IMR-90 (cell line): ENCODE results near the gene PARD3. TPM values are rescaled to one million over a fixed set of nuclear protein-coding genes. Genes with fewer than 3 reads are reported as not detected.

Experiments
- ATAC-seq: fragments of 200-7000 bp; cut with Tn5 transposase; 2 replicates; pipeline ENCODE4 v1.9.1; 2020; ENCODE audit warnings: low read depth, mild to moderate bottlenecking, moderate library complexity
- BruUV-seq: library from RNA; stranded (reverse); fragments of 400-500 nt; replicated peaks from 2 replicates; lab custom pipeline; 2021; lab: Mats Ljungman, UMichigan
- CTCF ChIA-PET: fragments of 300-600 bp; formaldehyde crosslinking; extraction: SDS; loops from one replicate; lab custom pipeline; 2021; ENCODE audit warnings: antibody characterized with exemption; lab: Yijun Ruan, JAX
- POLR2A ChIA-PET: fragments of 300-600 bp; sonication (Branson Sonifier 250); formaldehyde crosslinking; loops from one replicate; lab custom pipeline; 2022; ENCODE audit warnings: antibody characterized with exemption; ENCODE audit not compliant: unreplicated experiment; lab: Charles Lee
- DNase-seq: peaks from one replicate; pipeline ENCODE4 v3.0.0; 2013
- H2AFZ ChIP-seq: replicated peaks from 2 replicates; pipeline ENCODE3; 2013; ENCODE audit warnings: low read length, mild to moderate bottlenecking; ENCODE audit not compliant: poor library complexity
- H2AK5ac ChIP-seq: 2 replicates; pipeline ENCODE4 v1.6.1; 2013; ENCODE audit warnings: low read depth, low read length, inconsistent platforms
- H2AK9ac ChIP-seq: replicated peaks from 2 replicates; pipeline ENCODE3; 2013; ENCODE audit warnings: mild to moderate bottlenecking, low read depth, low read length, moderate library complexity; ENCODE audit not compliant: poor library complexity
- H2BK120ac ChIP-seq: 2 replicates; pipeline ENCODE4 v1.6.1; 2013; ENCODE audit warnings: low read depth, low read length, inconsistent platforms
- H2BK15ac ChIP-seq: 3 replicates; pipeline ENCODE4 v1.6.1; 2013; ENCODE audit warnings: low read depth, low read length, inconsistent platforms
- H2BK20ac ChIP-seq: 2 replicates; pipeline ENCODE4 v1.6.1; 2013; ENCODE audit warnings: low read depth, mild to moderate bottlenecking, inconsistent platforms, low read length, moderate library complexity
- H2BK5ac ChIP-seq: 2 replicates; pipeline ENCODE4 v1.6.1; 2013; ENCODE audit warnings: mild to moderate bottlenecking, low read depth, low read length, inconsistent platforms; ENCODE audit not compliant: poor library complexity, severe bottlenecking
- H3K14ac ChIP-seq: replicated peaks from 2 replicates; pipeline ENCODE4 v1.6.1; 2013; ENCODE audit warnings: low read depth, low read length, inconsistent platforms
- H3K18ac ChIP-seq: 2 replicates; pipeline ENCODE4 v1.6.1; 2013; ENCODE audit warnings: low read depth, low read length, control low read depth
- H3K23ac ChIP-seq: 2 replicates; pipeline ENCODE4 v1.6.1; 2013; ENCODE audit warnings: low read depth, low read length, inconsistent platforms
- H3K27ac ChIP-seq: 2 replicates; pipeline ENCODE4 v1.5.1; 2013; ENCODE audit warnings: mild to moderate bottlenecking, control low read depth, low read length; ENCODE audit not compliant: insufficient read depth
- H3K27me3 ChIP-seq: 2 replicates; pipeline ENCODE4 v1.6.1; 2013; ENCODE audit warnings: low read length; ENCODE audit not compliant: control insufficient read depth, insufficient read depth
- H3K36me3 ChIP-seq: 2 replicates; pipeline ENCODE4 v1.6.1; 2013; ENCODE audit warnings: low read length, mixed read lengths; ENCODE audit not compliant: control insufficient read depth, insufficient read depth
- H3K4ac ChIP-seq: 2 replicates; pipeline ENCODE4 v1.6.1; 2013; ENCODE audit warnings: low read depth, low read length, inconsistent platforms
- H3K4me1 ChIP-seq: 2 replicates; pipeline ENCODE4 v1.6.1; 2013; ENCODE audit warnings: low read length, mixed read lengths; ENCODE audit not compliant: control insufficient read depth, insufficient read depth
- H3K4me2 ChIP-seq: 2 replicates; pipeline ENCODE4 v1.6.1; 2013; ENCODE audit warnings: low read depth, mild to moderate bottlenecking, control low read depth, low read length, moderate library complexity
- H3K4me3 ChIP-seq: 2 replicates; pipeline ENCODE4 v1.5.1; 2013; ENCODE audit warnings: low read depth, mild to moderate bottlenecking, control low read depth, low read length, moderate library complexity; ENCODE audit not compliant: insufficient read depth
- H3K56ac ChIP-seq: 2 replicates; pipeline ENCODE4 v1.6.1; 2013; ENCODE audit warnings: low read length, inconsistent platforms; ENCODE audit not compliant: insufficient read depth; ENCODE audit errors: extremely low read depth
- H3K79me1 ChIP-seq, 2 experiments: 2 replicates each; pipeline ENCODE4 v1.6.1; 2013; ENCODE audit warnings: low read length in 2 of 2, inconsistent platforms in 1 of 2, low read depth in 1 of 2
- H3K9ac ChIP-seq: 2 replicates; pipeline ENCODE4 v1.6.1; 2013; ENCODE audit warnings: low read depth, low read length, control low read depth
- H3K9me1 ChIP-seq: 2 replicates; pipeline ENCODE4 v1.6.1; 2013; ENCODE audit warnings: low read length, inconsistent platforms; ENCODE audit not compliant: insufficient read depth
- H3K9me3 ChIP-seq: 2 replicates; pipeline ENCODE4 v1.6.1; 2013; ENCODE audit warnings: low read length; ENCODE audit not compliant: control insufficient read depth, insufficient read depth
- H4K20me1 ChIP-seq: 2 replicates; pipeline ENCODE4 v1.6.1; 2013; ENCODE audit warnings: low read length, inconsistent platforms; ENCODE audit not compliant: insufficient read depth
- H4K5ac ChIP-seq: 2 replicates; pipeline ENCODE4 v1.6.1; 2013; ENCODE audit warnings: mild to moderate bottlenecking, low read depth, low read length, control low read depth
- H4K8ac ChIP-seq, 2 experiments: 2 replicates each; pipeline ENCODE4 v1.6.1; 2013; ENCODE audit warnings: low read depth in 2 of 2, low read length in 2 of 2, control low read depth in 1 of 2, inconsistent platforms in 1 of 2
- H4K91ac ChIP-seq: 2 replicates; pipeline ENCODE4 v1.6.1; 2013; ENCODE audit warnings: low read depth, low read length, inconsistent platforms; ENCODE audit not compliant: insufficient read depth
- BHLHE40 ChIP-seq: fragments of 150-350 bp; IDR thresholded peaks from 2 replicates; pipeline ENCODE4 v1.6.1; 2016; ENCODE audit warnings: mild to moderate bottlenecking, low read depth, low read length
- CEBPB ChIP-seq: IDR thresholded peaks from 2 replicates; pipeline ENCODE4 v1.6.1; 2012; ENCODE audit warnings: low read depth, low read length, improper control_type of control experiment
- CHD1 ChIP-seq: IDR thresholded peaks from 2 replicates; pipeline ENCODE4 v1.6.1; 2012; ENCODE audit warnings: low read depth, low read length, improper control_type of control experiment
- FOS ChIP-seq: fragments of 150-350 bp; IDR thresholded peaks from 2 replicates; pipeline ENCODE4 v1.6.1; 2016; ENCODE audit warnings: low read depth, low read length
- MAFK ChIP-seq: IDR thresholded peaks from 2 replicates; pipeline ENCODE4 v1.6.1; 2012; ENCODE audit warnings: low read depth, low read length, improper control_type of control experiment
- MAZ ChIP-seq: IDR thresholded peaks from 2 replicates; pipeline ENCODE4 v1.6.1; 2012; ENCODE audit warnings: low read depth, mild to moderate bottlenecking, low read length, improper control_type of control experiment, moderate library complexity, borderline replicate concordance
- MXI1 ChIP-seq: IDR thresholded peaks from 2 replicates; pipeline ENCODE4 v1.6.1; 2012; ENCODE audit warnings: low read depth, mild to moderate bottlenecking, low read length, moderate library complexity, borderline replicate concordance
- NFE2L2 ChIP-seq: fragments of 150-350 bp; IDR thresholded peaks from 2 replicates; pipeline ENCODE4 v1.6.1; 2016; ENCODE audit warnings: low read depth, mild to moderate bottlenecking, low read length
- POLR2A ChIP-seq: IDR thresholded peaks from 2 replicates; pipeline ENCODE4 v1.6.1; 2012; ENCODE audit warnings: mild to moderate bottlenecking, low read depth, low read length
- RAD21 ChIP-seq: IDR thresholded peaks from 2 replicates; pipeline ENCODE4 v1.6.1; 2012; ENCODE audit warnings: low read length, improper control_type of control experiment
- SMC3 ChIP-seq: fragments of 150-350 bp; IDR thresholded peaks from 2 replicates; pipeline ENCODE4 v1.6.1; 2016; ENCODE audit warnings: low read depth, mild to moderate bottlenecking, antibody characterized with exemption, low read length, moderate library complexity
- whole genome bisulfite sequencing, 2 experiments: methylation state at CpG; one replicate each; pipeline versions ENCODE4 v1.1.5 to v1.1.7; 2013; ENCODE audit warnings: missing lambda C conversion rate in 2 of 2; ENCODE audit not compliant: insufficient read length in 1 of 2; ENCODE audit errors: extremely low coverage in 2 of 2; 5-methylcytosine and 5-hydroxymethylcytosine counted together
- dilution Hi-C: fragments of 300-500 bp; cut with HindIII; formaldehyde crosslinking; loops from one replicate; pipeline ENCODE4 v1.14.3; 2018; ENCODE audit warnings: low sequenced_read_pairs; ENCODE audit not compliant: unreplicated experiment
- in situ Hi-C: fragments of 300-500 bp; cut with MboI; formaldehyde crosslinking; loops from 3 replicates; pipeline ENCODE4 v1.14.3; 2019; ENCODE audit warnings: low sequenced_read_pairs, inconsistent platforms, mixed read lengths
- intact Hi-C: fragments of 100-400 bp; cut with micrococcal nuclease; formaldehyde crosslinking; loops from 2 replicates; pipeline ENCODE4 v1.10.0; 2022
- polyA plus RNA-seq, 3 experiments: library from polyadenylated mRNA; depleted of rRNA; stranded (reverse); fragments of >200 nt; gene quantifications; 2 replicates each; pipeline ENCODE4 v1.2.3, GENCODE V29; 2012; ENCODE audit warnings: low replicate concordance in 1 of 3
- total RNA-seq: library from RNA; depleted of rRNA; stranded (reverse); fragments of >200 nt; gene quantifications from 2 replicates; pipeline ENCODE4 v1.2.3, GENCODE V29; 2012
- TF ChIP-seq, protein P1 (sequence below): fragments of 150-350 bp; IDR thresholded peaks from 2 replicates; pipeline ENCODE4 v1.6.1; 2016; ENCODE audit warnings: low read depth, mild to moderate bottlenecking, low read length, moderate library complexity, borderline replicate concordance

Gene PARD3
- total and polyA plus RNA-seq, 2 of the 4 experiments (the other 2 are of a cell fraction), result 14.6 to 37.5 TPM

GRCh38 chr10:34773636-34774630 lies 41.2 kb downstream of the PARD3 start:
- Histone ChIP-seq H4K5ac (no peak overlapping the region), H3K4me1 (peaks cover 5% of the 10 kb centered on the region), H3K23ac (no peak overlapping the region), H3K4me3 (no peak overlapping the region), H3K18ac (no peak overlapping the region), H2BK20ac (no peak overlapping the region), H3K9me1 (peaks cover 10% of the 10 kb centered on the region), H4K20me1 (peaks cover 40% of the 10 kb centered on the region), H3K27ac (no peak overlapping the region), H3K27me3 (no peaks in the 10 kb centered on the region), H3K9ac (no peak overlapping the region), H3K4me2 (no peak overlapping the region), H2BK15ac (no peak overlapping the region), H2BK120ac (no peak overlapping the region), H2AFZ (no peak overlapping the region), H4K91ac (no peak overlapping the region), H3K36me3 (no peaks in the 10 kb centered on the region), H2BK5ac (no peak overlapping the region), H2AK5ac (no peak overlapping the region), H3K4ac (no peak overlapping the region), H4K8ac (no peak overlapping the region), H3K79me1 (peaks cover 32 to 65% of the 10 kb centered on the region in 2 experiments), H2AK9ac (no peak overlapping the region), H3K9me3 (no peaks in the 10 kb centered on the region), H3K56ac (no peak overlapping the region), H3K14ac (no peak overlapping the region)
- no peak for TF ChIP-seq FOS
- no peak for TF ChIP-seq SMC3
- TF ChIP-seq, protein P1, sequence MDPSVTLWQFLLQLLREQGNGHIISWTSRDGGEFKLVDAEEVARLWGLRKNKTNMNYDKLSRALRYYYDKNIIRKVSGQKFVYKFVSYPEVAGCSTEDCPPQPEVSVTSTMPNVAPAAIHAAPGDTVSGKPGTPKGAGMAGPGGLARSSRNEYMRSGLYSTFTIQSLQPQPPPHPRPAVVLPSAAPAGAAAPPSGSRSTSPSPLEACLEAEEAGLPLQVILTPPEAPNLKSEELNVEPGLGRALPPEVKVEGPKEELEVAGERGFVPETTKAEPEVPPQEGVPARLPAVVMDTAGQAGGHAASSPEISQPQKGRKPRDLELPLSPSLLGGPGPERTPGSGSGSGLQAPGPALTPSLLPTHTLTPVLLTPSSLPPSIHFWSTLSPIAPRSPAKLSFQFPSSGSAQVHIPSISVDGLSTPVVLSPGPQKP, result no peak
- no peak for TF ChIP-seq BHLHE40
- TF ChIP-seq MXI1, result no peak
- TF ChIP-seq NFE2L2, result no peak
- TF ChIP-seq MAZ, result no peak
- no peak for TF ChIP-seq MAFK
- TF ChIP-seq CHD1, result no peak
- no peak for TF ChIP-seq POLR2A
- TF ChIP-seq CEBPB, result no peak
- no peak for TF ChIP-seq RAD21
- in situ Hi-C loops, result no loop called here
- CTCF ChIA-PET, result no interaction called here
- POLR2A ChIA-PET, result no interaction called here
- intact Hi-C loops, result no loop called here
- WGBS, 2 experiments, result no CpG with 5 or more reads among the region's 4 CpGs
- ATAC-seq (no peak), DNase-seq (no peak)
- BruUV-seq, result no TSS peak
- dilution Hi-C loops, result no loop called here
